ENCODE results near the gene GDF15. TPM values are rescaled to one million over a fixed set of nuclear protein-coding genes. Genes with fewer than 3 reads are reported as not detected.
A peak's percentile ranks its signal among the peaks of the same experiment; 100 is the strongest.

The GDF15 gene
- total RNA-seq, 2 donors from 2014 or later: 40.5 to 86.1 TPM

DNA sequence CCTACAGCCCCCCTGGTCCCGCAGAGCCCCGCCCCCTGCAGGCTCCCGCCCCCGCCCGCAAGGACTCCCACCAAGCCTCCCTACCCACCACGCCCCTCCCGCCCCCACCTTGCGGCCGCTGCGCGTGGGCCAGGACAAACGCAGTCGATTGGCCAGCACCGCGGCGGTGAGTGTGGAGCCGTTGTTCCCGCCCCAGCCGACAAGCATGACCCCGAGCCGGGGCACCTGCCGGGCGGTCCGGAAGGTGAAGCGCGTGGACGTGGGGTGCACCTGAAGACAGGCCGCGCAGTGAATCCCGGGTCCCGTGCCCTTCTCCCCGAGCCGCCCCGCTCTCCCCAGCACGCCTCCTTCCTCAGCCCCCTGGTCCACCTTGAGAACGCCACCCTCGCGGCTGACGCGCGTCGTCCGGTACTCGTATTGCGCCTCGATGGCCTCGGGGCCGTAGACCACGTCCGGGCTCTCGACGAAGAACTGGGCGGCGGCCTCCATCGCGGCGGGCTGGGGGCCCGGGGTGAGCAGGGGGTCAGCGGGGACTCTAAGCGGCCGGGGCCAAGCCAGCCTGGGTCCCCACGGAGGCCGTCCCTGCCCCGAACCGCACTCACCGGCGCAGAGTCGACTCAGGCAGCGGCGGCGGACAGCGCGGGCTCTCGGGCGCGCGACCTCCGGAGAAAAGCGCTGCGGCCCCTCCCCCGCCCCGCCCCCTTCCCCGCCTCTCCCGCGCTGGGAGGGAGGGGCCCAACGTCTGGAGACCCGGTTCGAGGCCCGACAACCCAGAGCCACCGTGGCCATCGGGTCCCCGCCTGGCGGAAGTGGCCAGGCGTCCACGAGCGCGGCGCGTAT, 51.8 kb downstream of the GDF15 start, which contains the start of gene ISYNA1:
ISYNA1 (minus strand) TSS at position 643 of the 840 bp plus-strand sequence; CDS start at position 489, 154 bp downstream.
- whole genome bisulfite sequencing, 2 donors: 0% methylated on average over 69 of the region's 99 CpGs; no CpG with 5 or more reads in 1 of the 2 donors

DNA sequence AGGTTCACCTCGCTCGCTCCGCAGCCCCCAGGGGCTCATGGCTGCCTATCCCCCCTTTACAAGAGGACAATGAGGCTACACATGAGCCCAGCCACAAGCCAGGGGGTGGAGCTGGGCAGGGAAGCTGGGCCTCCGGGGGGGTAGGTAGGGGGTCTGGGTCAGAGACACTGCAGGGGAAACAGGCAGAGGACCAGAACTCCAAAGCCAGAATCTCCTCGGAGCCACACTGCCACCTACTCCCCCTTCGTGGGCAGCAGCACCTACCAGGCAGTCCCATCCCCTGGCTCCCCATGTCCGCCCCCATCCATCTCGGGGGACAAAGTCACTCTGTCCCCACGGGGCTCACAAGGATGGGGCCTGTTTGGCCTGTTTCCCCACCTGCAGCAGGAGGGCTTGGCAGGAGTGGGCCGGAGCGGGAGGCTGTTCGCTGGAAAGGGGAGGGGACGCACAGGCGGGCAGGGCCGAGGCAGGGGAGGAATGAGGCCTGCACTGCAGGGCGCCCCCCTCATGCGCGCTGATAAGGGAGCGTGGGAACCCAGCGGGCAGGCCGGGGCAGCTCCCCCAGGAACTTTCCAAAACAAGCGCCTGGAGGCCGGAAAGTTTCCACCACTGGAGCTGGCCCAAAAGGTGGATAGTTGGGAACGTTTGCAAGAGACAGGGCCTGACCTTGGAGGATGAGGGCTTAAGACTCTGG, 52.5 kb downstream of the GDF15 start:
- Histone ChIP-seq H3K27ac (peak overlapping the region; percentile 69 to 92 (median 87)), H3K36me3 (replicated peaks in 1 of 2; ENCODE audit: insufficient read depth in 1 of 2, low read depth in 2 of 2) (peaks cover 0 to under 1% of the 10 kb centered on the region in 2 donors), H3K4me1 (peaks cover 58% of the 10 kb centered on the region), H3K9me3 (no peaks in the 10 kb centered on the region), H3K27me3 (no peaks in the 10 kb centered on the region), H3K4me3 (no peak overlapping the region)
- intact Hi-C loops (cut with DNase I): no loop called here
- 0 to 15% methylated on average over 1 to 24 of the region's 24 CpGs for WGBS, 2 donors
- peak; percentile 7 to 28 (median 15) for TF ChIP-seq POLR2A (IDR thresholded peaks at IDR 0.05)
- TF ChIP-seq, protein P1, sequence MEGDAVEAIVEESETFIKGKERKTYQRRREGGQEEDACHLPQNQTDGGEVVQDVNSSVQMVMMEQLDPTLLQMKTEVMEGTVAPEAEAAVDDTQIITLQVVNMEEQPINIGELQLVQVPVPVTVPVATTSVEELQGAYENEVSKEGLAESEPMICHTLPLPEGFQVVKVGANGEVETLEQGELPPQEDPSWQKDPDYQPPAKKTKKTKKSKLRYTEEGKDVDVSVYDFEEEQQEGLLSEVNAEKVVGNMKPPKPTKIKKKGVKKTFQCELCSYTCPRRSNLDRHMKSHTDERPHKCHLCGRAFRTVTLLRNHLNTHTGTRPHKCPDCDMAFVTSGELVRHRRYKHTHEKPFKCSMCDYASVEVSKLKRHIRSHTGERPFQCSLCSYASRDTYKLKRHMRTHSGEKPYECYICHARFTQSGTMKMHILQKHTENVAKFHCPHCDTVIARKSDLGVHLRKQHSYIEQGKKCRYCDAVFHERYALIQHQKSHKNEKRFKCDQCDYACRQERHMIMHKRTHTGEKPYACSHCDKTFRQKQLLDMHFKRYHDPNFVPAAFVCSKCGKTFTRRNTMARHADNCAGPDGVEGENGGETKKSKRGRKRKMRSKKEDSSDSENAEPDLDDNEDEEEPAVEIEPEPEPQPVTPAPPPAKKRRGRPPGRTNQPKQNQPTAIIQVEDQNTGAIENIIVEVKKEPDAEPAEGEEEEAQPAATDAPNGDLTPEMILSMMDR (IDR thresholded peaks at IDR 0.05): no peak
- peak; percentile 52 for ATAC-seq
- peak; percentile 56 to 76 (median 70) for DNase-seq

More for the DNA sequence above, 51.8 kb downstream of the GDF15 start, which contains the start of gene ISYNA1:
- Histone ChIP-seq H3K36me3 (replicated peaks in 1 of 2; ENCODE audit: insufficient read depth in 1 of 2, low read depth in 2 of 2) (no peaks in the 10 kb centered on the region), H3K4me3 (peak within 1 kb of the TSS; percentile 22 to 27), H3K27me3 (no peaks in the 10 kb centered on the region), H3K27ac (peak within 1 kb of the TSS; percentile 69 to 92 (median 87)), H3K9me3 (no peaks in the 10 kb centered on the region), H3K4me1 (peaks cover 65% of the 10 kb centered on the region)
- ATAC-seq (peak; percentile 44), DNase-seq (peak; percentile 58 to 66 (median 63))
- intact Hi-C loops (cut with DNase I): no loop called here
- peak; percentile 15 to 45 (median 39) for TF ChIP-seq POLR2A (IDR thresholded peaks at IDR 0.05)
- TF ChIP-seq, protein P1 (IDR thresholded peaks at IDR 0.05): no peak

Small RNA genes lying within 50 kb of the gene (microRNA-seq; reads per million reads assigned to microRNA genes)
- 0 to 0.45 reads per million in 2 donors for gene MIR3189 (ENCODE audit: borderline number of aligned reads in 2 of 2, borderline replicate concordance in 2 of 2)

Small RNA genes lying within 50 kb of the gene (small RNA-seq; reads per million reads assigned to genes)
- not detected for gene MIR3189

Other genes starting within 250 kb of the GDF15 start
- gene PIK3R2, start 233.0 kb upstream of the GDF15 start, total RNA-seq: 10 to 100 TPM; 18.9 to 21.8 TPM
- gene IFI30, start 212.3 kb upstream of the GDF15 start, total RNA-seq: 10 to 100 TPM; 30.3 to 32.9 TPM
- gene MPV17L2, start 192.9 kb upstream of the GDF15 start, total RNA-seq: 1 to 10 TPM; 3.4 to 5.6 TPM
- gene RAB3A, start 182.1 kb upstream of the GDF15 start, total RNA-seq: 1 to 10 TPM in 1 of 2 donors, under 1 TPM in 1; 0.52 to 8.2 TPM
- gene PDE4C, start 159.7 kb upstream of the GDF15 start, total RNA-seq: under 1 TPM; under 0.01 to 0.26 TPM
- 1 to 10 TPM; 5.6 to 7.0 TPM for gene IQCN, start 111.7 kb upstream of the GDF15 start, total RNA-seq
- gene JUND, start 104.5 kb upstream of the GDF15 start, total RNA-seq: 100 to 1,000 TPM; 250 to 607 TPM
- 10 to 100 TPM; 45.7 to 94.6 TPM for gene LSM4, start 63.1 kb upstream of the GDF15 start, total RNA-seq
- 10 to 100 TPM; 22.1 to 37.6 TPM for gene PGPEP1, start 45.6 kb upstream of the GDF15 start, total RNA-seq
- 1 to 10 TPM in 1 of 2 donors, not detected in 1; 4.4 TPM for gene LRRC25, start 11.5 kb downstream of the GDF15 start, total RNA-seq
- gene SSBP4, start 33.2 kb downstream of the GDF15 start, total RNA-seq: 10 to 100 TPM; 50.1 to 63.9 TPM
- gene ISYNA1, start 52.0 kb downstream of the GDF15 start, total RNA-seq: 10 to 100 TPM; 52.7 to 72.8 TPM
- 10 to 100 TPM; 12.5 to 14.2 TPM for gene ELL, start 135.9 kb downstream of the GDF15 start, total RNA-seq
- gene FKBP8, start 157.4 kb downstream of the GDF15 start, total RNA-seq: 100 to 1,000 TPM; 235 to 247 TPM
- gene KXD1, start 171.7 kb downstream of the GDF15 start, total RNA-seq: 10 to 100 TPM; 62.6 to 71.1 TPM
- gene UBA52, start 185.7 kb downstream of the GDF15 start, total RNA-seq: 100 to 1,000 TPM; 242 to 358 TPM
- gene REX1BD, start 202.6 kb downstream of the GDF15 start, total RNA-seq: 100 to 1,000 TPM; 146 to 214 TPM
- 10 to 100 TPM; 23.3 to 40.2 TPM for gene CRLF1, start 220.6 kb downstream of the GDF15 start, total RNA-seq
- gene TMEM59L, start 226.7 kb downstream of the GDF15 start, total RNA-seq: 1 to 10 TPM in 1 of 2 donors, under 1 TPM in 1; 0.66 to 2.1 TPM